ENCODE data around the gene PDPN. TPM values are rescaled to one million over a fixed set of nuclear protein-coding genes. Genes with fewer than 3 reads are reported as not detected.

PDPN gene
- total RNA-seq, 1 experiment from 2014 or later = 3.6 TPM

Other genes starting within 250 kb of the PDPN start
- not detected in 2 replicates for gene PRAMEF14, start 236.7 kb upstream of the PDPN start, total RNA-seq (2014; rRNA removed; shearing (Covaris generic))
- gene PRAMEF19, start 211.9 kb upstream of the PDPN start, total RNA-seq (2014; rRNA removed; shearing (Covaris generic)) = not detected in 2 replicates
- gene PRAMEF17, start 194.2 kb upstream of the PDPN start, total RNA-seq (2014; rRNA removed; shearing (Covaris generic)) = not detected in 2 replicates
- gene PRAMEF20, start 173.4 kb upstream of the PDPN start, total RNA-seq (2014; rRNA removed; shearing (Covaris generic)) = not detected in 2 replicates
- gene LRRC38, start 69.8 kb upstream of the PDPN start, total RNA-seq (2014; rRNA removed; shearing (Covaris generic)) = not detected in 2 replicates
- 3.4 and 5.1 TPM in 2 replicates for gene PRDM2, start 116.4 kb downstream of the PDPN start, total RNA-seq (2014; rRNA removed; shearing (Covaris generic))